ENCODE data around the gene ARID4B.

ARID4B gene

GRCh38 chr1:235156740-235157139, 171.2 kb downstream of the ARID4B start:
- H3K27me3 ChIP-seq (ENCODE audit: low read depth, low read length), result no peaks in the 10 kb centered on the region
- no peaks in the 10 kb centered on the region; the same call in 1 of the 2 replicates for H4K20me1 ChIP-seq (ENCODE audit: insufficient read depth, low read length)
- H3K4me2 ChIP-seq (ENCODE audit: low read length), result no peak overlapping the region
- H3K9ac ChIP-seq (ENCODE audit: low read length), result no peak overlapping the region
- H3K4me3 ChIP-seq (ENCODE audit: low read length), result no peak overlapping the region
- H3K27ac ChIP-seq (ENCODE audit: low read length), result no peak overlapping the region
- H3K36me3 ChIP-seq (replicated peaks; ENCODE audit: low read depth, low read length), result peaks cover 42% of the 10 kb centered on the region
- no peaks in the 10 kb centered on the region for H3K9me3 ChIP-seq (ENCODE audit: insufficient read depth, low read length)
- TF ChIP-seq CTCF (IDR thresholded peaks at IDR 0.05; ENCODE audit: low read depth, low read length) (no peak), EZH2phosphoT487 (IDR thresholded peaks at IDR 0.05; ENCODE audit: low read depth) (no peak)
- H3K4me1 ChIP-seq (ENCODE audit: low read length), result peaks cover 8% of the 10 kb centered on the region
- H2AFZ ChIP-seq (ENCODE audit: low read depth, low read length), result no peak overlapping the region
- H3K79me2 ChIP-seq (ENCODE audit: low read length), result peaks cover 16% of the 10 kb centered on the region

- Histone ChIP-seq H3K4me2 (ENCODE audit: low read length) (no peak overlapping the region), H3K9ac (ENCODE audit: low read length) (no peak overlapping the region), H3K36me3 (replicated peaks; ENCODE audit: low read depth, low read length) (peaks cover 46% of the 10 kb centered on the region), H3K9me3 (ENCODE audit: insufficient read depth, low read length) (no peaks in the 10 kb centered on the region), H3K4me1 (ENCODE audit: low read length) (peaks cover 6% of the 10 kb centered on the region), H3K4me3 (ENCODE audit: low read length) (no peak overlapping the region), H3K79me2 (ENCODE audit: low read length) (peaks cover 16% of the 10 kb centered on the region), H3K27me3 (ENCODE audit: low read depth, low read length) (no peaks in the 10 kb centered on the region), H2AFZ (ENCODE audit: low read depth, low read length) (no peak overlapping the region), H4K20me1 (ENCODE audit: insufficient read depth, low read length) (no peaks in the 10 kb centered on the region; the same call in 1 of the 2 replicates), H3K27ac (ENCODE audit: low read length) (no peak overlapping the region)
- TF ChIP-seq EZH2phosphoT487 (IDR thresholded peaks at IDR 0.05; ENCODE audit: low read depth) (no peak), CTCF (IDR thresholded peaks at IDR 0.05; ENCODE audit: low read depth, low read length) (no peak)
Observed at GRCh38 chr1:235156265-235156664, 171.7 kb downstream of the ARID4B start.

- no peaks in the 10 kb centered on the region for H3K27me3 ChIP-seq (ENCODE audit: low read depth, low read length)
- no peak overlapping the region for H2AFZ ChIP-seq (ENCODE audit: low read depth, low read length)
- H3K4me1 ChIP-seq (ENCODE audit: low read length), result no peaks in the 10 kb centered on the region
- H3K79me2 ChIP-seq (ENCODE audit: low read length), result no peaks in the 10 kb centered on the region
- no peaks in the 10 kb centered on the region for H3K9me3 ChIP-seq (ENCODE audit: insufficient read depth, low read length)
- peaks cover 62% of the 10 kb centered on the region for H3K36me3 ChIP-seq (replicated peaks; ENCODE audit: low read depth, low read length)
- H3K4me3 ChIP-seq (ENCODE audit: low read length), result no peak overlapping the region
- no peak overlapping the region for H3K4me2 ChIP-seq (ENCODE audit: low read length)
- no peak for TF ChIP-seq EZH2phosphoT487 (IDR thresholded peaks at IDR 0.05; ENCODE audit: low read depth)
- TF ChIP-seq CTCF (IDR thresholded peaks at IDR 0.05; ENCODE audit: low read depth, low read length), result no peak
- H4K20me1 ChIP-seq (ENCODE audit: insufficient read depth, low read length), result no peaks in the 10 kb centered on the region; the same call in 1 of the 2 replicates
- H3K9ac ChIP-seq (ENCODE audit: low read length), result no peak overlapping the region
- H3K27ac ChIP-seq (ENCODE audit: low read length), result no peak overlapping the region
Observed at GRCh38 chr1:235152235-235152634, 175.7 kb downstream of the ARID4B start.

GRCh38 chr1:235151033-235151432, 176.9 kb downstream of the ARID4B start:
- no peaks in the 10 kb centered on the region for H4K20me1 ChIP-seq (ENCODE audit: insufficient read depth, low read length)
- no peaks in the 10 kb centered on the region for H3K79me2 ChIP-seq (ENCODE audit: low read length)
- H3K4me2 ChIP-seq (ENCODE audit: low read length), result no peak overlapping the region
- H3K27ac ChIP-seq (ENCODE audit: low read length), result no peak overlapping the region
- no peaks in the 10 kb centered on the region for H3K9me3 ChIP-seq (ENCODE audit: insufficient read depth, low read length)
- H3K4me3 ChIP-seq (ENCODE audit: low read length), result no peak overlapping the region
- H2AFZ ChIP-seq (ENCODE audit: low read depth, low read length), result no peak overlapping the region
- no peak overlapping the region for H3K9ac ChIP-seq (ENCODE audit: low read length)
- peaks cover 59% of the 10 kb centered on the region for H3K36me3 ChIP-seq (replicated peaks; ENCODE audit: low read depth, low read length)
- H3K4me1 ChIP-seq (ENCODE audit: low read length), result no peaks in the 10 kb centered on the region
- TF ChIP-seq EZH2phosphoT487 (IDR thresholded peaks at IDR 0.05; ENCODE audit: low read depth) (no peak), CTCF (IDR thresholded peaks at IDR 0.05; ENCODE audit: low read depth, low read length) (no peak)
- H3K27me3 ChIP-seq (ENCODE audit: low read depth, low read length), result no peaks in the 10 kb centered on the region
